ENCODE measurements around the gene CCSAP. TPM values are rescaled to one million over a fixed set of nuclear protein-coding genes. Genes with fewer than 3 reads are reported as not detected.

CCSAP gene
- total and polyA plus RNA-seq, 2 donors, result 3.0 to 14.2 TPM

Small RNA genes within 50 kb of the gene (small RNA-seq; reads per million reads assigned to genes)
- gene RNU6-180P, result not detected

Other genes with a start within 250 kb of the CCSAP start
- gene RAB4A, start 71.9 kb downstream of the CCSAP start, total RNA-seq, result 33.5 TPM
- 51.4 TPM for gene RAB4A, start 71.9 kb downstream of the CCSAP start, polyA plus RNA-seq
- 51.9 TPM for gene ACTA1, start 91.0 kb upstream of the CCSAP start, total RNA-seq
- 7.9 TPM for gene ACTA1, start 91.0 kb upstream of the CCSAP start, polyA plus RNA-seq
- gene NUP133, start 165.3 kb upstream of the CCSAP start, total RNA-seq, result 50.2 TPM
- 18.5 TPM for gene NUP133, start 165.3 kb upstream of the CCSAP start, polyA plus RNA-seq
- 28.0 TPM for gene ABCB10, start 215.7 kb upstream of the CCSAP start, total RNA-seq
- 11.1 TPM for gene ABCB10, start 215.7 kb upstream of the CCSAP start, polyA plus RNA-seq

Data from urinary bladder (tissue), 2 donors.